GM12878 (cell line): Measurements from ENCODE around the gene C16orf96. TPM values are rescaled to one million over a fixed set of nuclear protein-coding genes. Genes with fewer than 3 reads are reported as not detected.

Source experiments
- ATAC-seq: fragments of 200-7000 bp; cut with Tn5 transposase; 3 replicates; pipeline ENCODE4 v1.9.1; 2020; ENCODE audit warnings: mild to moderate bottlenecking, moderate library complexity
- BruUV-seq: library from RNA; stranded (reverse); fragments of 400-500 nt; replicated peaks from 2 replicates; lab custom pipeline; 2021; lab: Mats Ljungman, UMichigan
- CTCF ChIA-PET: fragments of 300-600 bp; sonication (Branson Sonifier 250); formaldehyde crosslinking; extraction: SDS; loops from one replicate; lab custom pipeline; 2021; ENCODE audit warnings: inconsistent platforms; lab: Yijun Ruan, JAX
- POLR2A ChIA-PET: fragments of 350-600 bp; formaldehyde crosslinking; extraction: SDS; loops from one replicate; lab custom pipeline; 2021; ENCODE audit warnings: inconsistent platforms; lab: Charles Lee
- RAD21 ChIA-PET: fragments of 300-600 bp; sonication (Branson Sonifier 250); formaldehyde crosslinking; loops from one replicate; lab custom pipeline; 2023; ENCODE audit warnings: antibody characterized with exemption; ENCODE audit not compliant: unreplicated experiment; lab: Charles Lee
- SMC1A ChIA-PET: fragments of 300-600 bp; sonication (Branson Sonifier 250); formaldehyde crosslinking; loops from one replicate; lab custom pipeline; 2023; ENCODE audit not compliant: unreplicated experiment, uncharacterized antibody; lab: Charles Lee
- DNase-seq: peaks from one replicate; pipeline ENCODE4 v3.0.0-alpha.2; 2011; ENCODE audit warnings: low read depth, low spot score
- FAIRE-seq: peaks from 3 replicates; lab custom pipeline; 2011; peaks lifted over from hg19 to GRCh38; lab: Jason Lieb, UNC
- H2AFZ ChIP-seq: 2 replicates; pipeline ENCODE4 v1.6.0; 2011; ENCODE audit warnings: low read depth, low read length, control low read depth; ENCODE audit not compliant: control insufficient read depth
- H3K27ac ChIP-seq: 2 replicates; pipeline ENCODE4 v1.5.1; 2011; ENCODE audit warnings: control low read depth; ENCODE audit not compliant: control insufficient read depth, insufficient read depth
- H3K27me3 ChIP-seq, 2 experiments: replicated peaks in 1 of 2; 2 replicates each; pipeline versions ENCODE4 v1.6.0 to v1.6.1; 2011; ENCODE audit warnings: low read length in 1 of 2; ENCODE audit not compliant: control insufficient read depth in 2 of 2, insufficient read depth in 2 of 2
- H3K36me3 ChIP-seq, 2 experiments: 2 replicates each; pipeline ENCODE4 v1.5.1; 2011; ENCODE audit warnings: low read length in 1 of 2; ENCODE audit not compliant: control insufficient read depth in 2 of 2, insufficient read depth in 2 of 2
- H3K4me1 ChIP-seq: 2 replicates; pipeline ENCODE4 v1.6.1; 2011; ENCODE audit warnings: mild to moderate bottlenecking, low read length, moderate library complexity, mixed read lengths; ENCODE audit not compliant: control insufficient read depth, insufficient read depth
- H3K4me2 ChIP-seq: 2 replicates; pipeline ENCODE4 v1.6.0; 2011; ENCODE audit warnings: control low read depth; ENCODE audit not compliant: control insufficient read depth, insufficient read depth
- H3K4me3 ChIP-seq: fragments of 200-600 bp; sonication (generic); 2 replicates; pipeline ENCODE4 v1.5.1; 2016
- H3K79me2 ChIP-seq: 2 replicates; pipeline ENCODE4 v1.6.0; 2011; ENCODE audit warnings: low read length; ENCODE audit not compliant: control insufficient read depth, insufficient read depth
- H3K9ac ChIP-seq: 2 replicates; pipeline ENCODE4 v1.8.0; 2011; ENCODE audit warnings: low read length, control low read depth, mixed read lengths; ENCODE audit not compliant: control insufficient read depth, insufficient read depth
- H3K9me3 ChIP-seq: replicated peaks from 3 replicates; pipeline ENCODE4 v1.5.1; 2011; ENCODE audit warnings: mild to moderate bottlenecking, low read length; ENCODE audit not compliant: control insufficient read depth, insufficient read depth
- H4K20me1 ChIP-seq: 2 replicates; pipeline ENCODE4 v1.6.0; 2011; ENCODE audit not compliant: control insufficient read depth, insufficient read depth
- ASH2L ChIP-seq: fragments of 300-600, 200-600 bp; sonication (generic); IDR thresholded peaks from 2 replicates; pipeline ENCODE4 v1.6.1; 2017; ENCODE audit warnings: low read depth, mild to moderate bottlenecking, borderline replicate concordance
- CBX5 ChIP-seq: sonication (generic); IDR thresholded peaks from 2 replicates; pipeline ENCODE4 v1.6.1; 2016; ENCODE audit warnings: low read depth, moderate library complexity, mild to moderate bottlenecking, inconsistent platforms
- EGR1 ChIP-seq, 2 experiments: IDR thresholded peaks; 1 replicate in 1 of 2; 2 replicates in 1 of 2; pipeline ENCODE4 v1.6.1; 2011 to 2012; ENCODE audit warnings: low read depth in 2 of 2, low read length in 2 of 2, borderline replicate concordance in 1 of 2, mild to moderate bottlenecking in 1 of 2, moderate library complexity in 1 of 2
- LARP7 ChIP-seq: fragments of 450-650 bp; IDR thresholded peaks from 2 replicates; pipeline ENCODE4 v1.6.1; 2017; ENCODE audit warnings: mild to moderate bottlenecking
- MXI1 ChIP-seq: fragments of 150-350 bp; IDR thresholded peaks from 2 replicates; pipeline ENCODE4 v1.6.1; 2011; ENCODE audit warnings: low read depth, mild to moderate bottlenecking, inconsistent platforms, low read length, improper control_type of control experiment
- NR2C1 ChIP-seq: fragments of 450-650 bp; IDR thresholded peaks from 2 replicates; pipeline ENCODE4 v1.6.1; 2017; ENCODE audit warnings: antibody characterized with exemption, mild to moderate bottlenecking, moderate library complexity
- POLR2AphosphoS5 ChIP-seq: IDR thresholded peaks from 2 replicates; pipeline ENCODE4 v1.6.1; 2011; ENCODE audit warnings: mild to moderate bottlenecking, low read length, inconsistent platforms
- RUNX3 ChIP-seq: IDR thresholded peaks from 2 replicates; pipeline ENCODE4 v1.6.1; 2012; ENCODE audit warnings: low read length, inconsistent platforms
- SMAD1 ChIP-seq: fragments of 450-650 bp; IDR thresholded peaks from 2 replicates; pipeline ENCODE4 v1.6.1; 2018; ENCODE audit warnings: mild to moderate bottlenecking, low read depth; ENCODE audit not compliant: partially characterized antibody
- SMARCA5 ChIP-seq: fragments of 450-650 bp; IDR thresholded peaks from 2 replicates; pipeline ENCODE4 v1.6.1; 2017; ENCODE audit warnings: mild to moderate bottlenecking
- STAT1 ChIP-seq: fragments of 450-650 bp; conservative IDR thresholded peaks from 2 replicates; pipeline ENCODE4 v1.6.1; 2014; ENCODE audit warnings: antibody characterized with exemption, mild to moderate bottlenecking
- TARDBP ChIP-seq: IDR thresholded peaks from 2 replicates; pipeline ENCODE4 v1.6.1; 2016; ENCODE audit warnings: borderline replicate concordance
- TCF3 ChIP-seq: IDR thresholded peaks from 2 replicates; pipeline ENCODE4 v1.6.1; 2012; ENCODE audit warnings: low read depth, mild to moderate bottlenecking, low read length, borderline replicate concordance; ENCODE audit not compliant: insufficient read depth
- WGBS: methylation state at CpG from one replicate; pipeline ENCODE4 v1.1.6; 2016; ENCODE audit warnings: low lambda C conversion rate; ENCODE audit not compliant: insufficient replicate concordance, insufficient coverage; ENCODE audit errors: missing lambda C conversion rate; 5-methylcytosine and 5-hydroxymethylcytosine counted together
- in situ Hi-C: fragments of 300-500 bp; cut with MboI; formaldehyde crosslinking; loops from 9 replicates; pipeline ENCODE4 v1.14.3; 2018; ENCODE audit warnings: mixed read lengths
- intact Hi-C: fragments of 100-400 bp; cut with micrococcal nuclease; formaldehyde crosslinking; loops from one replicate; pipeline ENCODE4 v1.14.2; 2022; ENCODE audit not compliant: unreplicated experiment
- polyA plus RNA-seq, 11 experiments: library from polyadenylated mRNA; depleted of rRNA in 4 of 11; unstranded in 6 of 11; stranded (reverse) in 5 of 11; fragments of >200 nt; fragmentation: Nextera tagmentation in 4 of 11; fragmentation: Illumina TruSeq in 1 of 11; extraction: Ambion mirVana in 4 of 11; extraction: Trizol in 1 of 11; gene quantifications; 1 replicate in 1 of 11; 2 replicates in 10 of 11; pipeline versions ENCODE4 v1.2.1 to v1.2.3, GENCODE V29; 2011 to 2016; ENCODE audit warnings: inconsistent platforms in 2 of 11, missing spikeins in 2 of 11, low read depth in 1 of 11
- total RNA-seq, 4 experiments: library from RNA; depleted of rRNA in 3 of 4; stranded (reverse); fragments of >200 nt in 3 of 4; fragmentation: Illumina TruSeq in 1 of 4; extraction: Trizol in 1 of 4; gene quantifications; 2 replicates each; pipeline versions ENCODE4 v1.2.1 to v1.2.3, GENCODE V29; 2013 to 2021
- TF ChIP-seq, protein P1 (sequence below): fragments of 450-650 bp; IDR thresholded peaks from 2 replicates; pipeline ENCODE4 v1.6.1; 2017; ENCODE audit warnings: mild to moderate bottlenecking, moderate library complexity
- TF ChIP-seq, protein P2 (sequence below): fragments of 450-650 bp; formaldehyde crosslinking; IDR thresholded peaks from 2 replicates; pipeline ENCODE4 v1.4.0; 2022; ENCODE audit warnings: mild to moderate bottlenecking, moderate library complexity

C16orf96 gene
- total and polyA plus RNA-seq, 10 of the 15 experiments (the other 5 are each of a cell fraction or from before 2014, with no cell fraction given) = 0.01 to 0.08 (median 0.01) TPM; not detected in 7

DNA sequence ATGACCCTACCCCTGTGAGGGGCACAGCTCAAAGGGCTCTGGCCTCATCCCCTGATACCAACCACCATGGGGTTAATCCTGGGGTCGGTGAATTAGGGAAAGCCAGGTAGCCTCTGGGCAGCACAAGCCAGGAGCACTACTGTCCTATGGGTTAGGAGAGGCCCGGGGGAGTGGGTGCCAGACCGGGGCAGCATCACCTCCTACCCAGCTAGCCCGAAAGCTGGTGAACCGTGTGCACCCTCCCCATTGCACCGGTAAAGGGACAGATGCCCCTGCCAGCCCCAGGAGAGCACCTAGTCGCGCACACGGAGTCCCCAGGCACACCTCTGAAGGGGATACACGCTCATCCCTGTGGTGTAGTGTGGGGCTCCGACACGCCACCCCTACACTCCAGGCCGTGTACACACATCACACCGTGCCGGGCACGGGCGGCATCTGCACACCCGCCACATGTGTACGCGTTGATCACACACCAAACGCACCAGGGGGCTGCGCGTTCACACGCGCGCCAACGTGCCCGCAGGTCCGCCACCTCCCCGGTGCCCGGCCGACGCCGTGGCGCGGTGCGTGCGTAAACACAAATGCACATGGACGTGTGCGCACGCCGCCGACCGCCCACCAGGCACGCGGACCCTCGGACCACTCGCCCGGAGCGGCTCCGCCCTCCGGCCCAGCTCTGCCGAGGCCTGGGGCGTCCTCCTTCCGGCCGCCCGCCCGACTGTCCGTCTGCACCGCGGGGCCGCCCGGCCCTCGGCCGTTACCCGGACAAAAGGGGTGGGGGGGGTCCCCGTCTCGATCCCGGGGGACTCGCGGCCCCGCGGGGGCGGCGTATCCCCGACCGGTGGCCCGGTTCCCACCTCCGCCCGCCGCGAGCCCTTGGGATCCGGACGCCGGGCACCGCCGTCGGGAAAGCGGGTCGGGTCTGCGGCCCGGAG lies 57.8 kb downstream of the C16orf96 start:
- peak overlapping the region; percentile 65 for H3K4me2 ChIP-seq
- peak overlapping the region; percentile 88 for H3K27ac ChIP-seq
- H3K9me3 ChIP-seq = no peaks in the 10 kb centered on the region
- CTCF ChIA-PET = interaction anchor here (0.6 to 1.2 kb wide), 4 partner anchors 10 to 185 kb away, joined by 3 read pairs; partner anchors contain the start of gene MGRN1
- 1% methylated on average over 53 of the region's 92 CpGs for whole genome bisulfite sequencing
- DNase-seq = no peak
- intact Hi-C loops (loop anchor here (10.0 kb wide), 3 partner anchors 99 to 191 kb away; partner anchors contain the start of genes DNAJA3 and ROGDI), in situ Hi-C loops (loop anchor here (10.0 kb wide), 1 partner anchor 341 kb away; the partner anchor contains the start of gene SEC14L5)
- peaks cover 20% of the 10 kb centered on the region for H3K4me1 ChIP-seq
- peak overlapping the region; percentile 80 for H3K9ac ChIP-seq
- H3K27me3 ChIP-seq = no peaks in the 10 kb centered on the region
- H3K36me3 ChIP-seq = peaks cover 0 to 7% of the 10 kb centered on the region in 2 experiments; a peak in 2 of 4 replicates
- H4K20me1 ChIP-seq = no peaks in the 10 kb centered on the region
- H2AFZ ChIP-seq = peak overlapping the region; percentile 47
- RAD21 ChIA-PET = no interaction called here
- SMC1A ChIA-PET = no interaction called here
- peak overlapping the region; percentile 72 for H3K4me3 ChIP-seq
- FAIRE-seq = no peak
- POLR2A ChIA-PET = interaction anchor here (0.9 to 1.2 kb wide), 2 partner anchors 10 to 77 kb away, joined by 3 read pairs; no protein-coding TSS in a partner anchor
- BruUV-seq = TSS peak; percentile 55
- peaks cover 31% of the 10 kb centered on the region for H3K79me2 ChIP-seq
- ATAC-seq = peak; percentile 7
- TF ChIP-seq SMARCA5 (peak; percentile 39; the same call in 1 of the 2 replicates), CBX5 (no peak), POLR2AphosphoS5 (peak; percentile 22), MXI1 (peak; percentile 66), ASH2L (no peak), NR2C1 (no peak), TARDBP (no peak), TCF3 (no peak), EGR1 (IDR thresholded peaks at IDR 0.05; ENCODE audit: borderline replicate concordance in 1 of 2, low read depth in 2 of 2, low read length in 2 of 2) (peak; percentile 8 to 41; a peak in 2 of 3 replicates), RUNX3 (no peak), LARP7 (peak; percentile 20; the same call in 1 of the 2 replicates), SMAD1 (no peak), STAT1 (no peak)
- TF ChIP-seq, protein P1, sequence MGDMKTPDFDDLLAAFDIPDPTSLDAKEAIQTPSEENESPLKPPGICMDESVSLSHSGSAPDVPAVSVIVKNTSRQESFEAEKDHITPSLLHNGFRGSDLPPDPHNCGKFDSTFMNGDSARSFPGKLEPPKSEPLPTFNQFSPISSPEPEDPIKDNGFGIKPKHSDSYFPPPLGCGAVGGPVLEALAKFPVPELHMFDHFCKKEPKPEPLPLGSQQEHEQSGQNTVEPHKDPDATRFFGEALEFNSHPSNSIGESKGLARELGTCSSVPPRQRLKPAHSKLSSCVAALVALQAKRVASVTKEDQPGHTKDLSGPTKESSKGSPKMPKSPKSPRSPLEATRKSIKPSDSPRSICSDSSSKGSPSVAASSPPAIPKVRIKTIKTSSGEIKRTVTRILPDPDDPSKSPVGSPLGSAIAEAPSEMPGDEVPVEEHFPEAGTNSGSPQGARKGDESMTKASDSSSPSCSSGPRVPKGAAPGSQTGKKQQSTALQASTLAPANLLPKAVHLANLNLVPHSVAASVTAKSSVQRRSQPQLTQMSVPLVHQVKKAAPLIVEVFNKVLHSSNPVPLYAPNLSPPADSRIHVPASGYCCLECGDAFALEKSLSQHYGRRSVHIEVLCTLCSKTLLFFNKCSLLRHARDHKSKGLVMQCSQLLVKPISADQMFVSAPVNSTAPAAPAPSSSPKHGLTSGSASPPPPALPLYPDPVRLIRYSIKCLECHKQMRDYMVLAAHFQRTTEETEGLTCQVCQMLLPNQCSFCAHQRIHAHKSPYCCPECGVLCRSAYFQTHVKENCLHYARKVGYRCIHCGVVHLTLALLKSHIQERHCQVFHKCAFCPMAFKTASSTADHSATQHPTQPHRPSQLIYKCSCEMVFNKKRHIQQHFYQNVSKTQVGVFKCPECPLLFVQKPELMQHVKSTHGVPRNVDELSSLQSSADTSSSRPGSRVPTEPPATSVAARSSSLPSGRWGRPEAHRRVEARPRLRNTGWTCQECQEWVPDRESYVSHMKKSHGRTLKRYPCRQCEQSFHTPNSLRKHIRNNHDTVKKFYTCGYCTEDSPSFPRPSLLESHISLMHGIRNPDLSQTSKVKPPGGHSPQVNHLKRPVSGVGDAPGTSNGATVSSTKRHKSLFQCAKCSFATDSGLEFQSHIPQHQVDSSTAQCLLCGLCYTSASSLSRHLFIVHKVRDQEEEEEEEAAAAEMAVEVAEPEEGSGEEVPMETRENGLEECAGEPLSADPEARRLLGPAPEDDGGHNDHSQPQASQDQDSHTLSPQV = no peak
- TF ChIP-seq, protein P2, sequence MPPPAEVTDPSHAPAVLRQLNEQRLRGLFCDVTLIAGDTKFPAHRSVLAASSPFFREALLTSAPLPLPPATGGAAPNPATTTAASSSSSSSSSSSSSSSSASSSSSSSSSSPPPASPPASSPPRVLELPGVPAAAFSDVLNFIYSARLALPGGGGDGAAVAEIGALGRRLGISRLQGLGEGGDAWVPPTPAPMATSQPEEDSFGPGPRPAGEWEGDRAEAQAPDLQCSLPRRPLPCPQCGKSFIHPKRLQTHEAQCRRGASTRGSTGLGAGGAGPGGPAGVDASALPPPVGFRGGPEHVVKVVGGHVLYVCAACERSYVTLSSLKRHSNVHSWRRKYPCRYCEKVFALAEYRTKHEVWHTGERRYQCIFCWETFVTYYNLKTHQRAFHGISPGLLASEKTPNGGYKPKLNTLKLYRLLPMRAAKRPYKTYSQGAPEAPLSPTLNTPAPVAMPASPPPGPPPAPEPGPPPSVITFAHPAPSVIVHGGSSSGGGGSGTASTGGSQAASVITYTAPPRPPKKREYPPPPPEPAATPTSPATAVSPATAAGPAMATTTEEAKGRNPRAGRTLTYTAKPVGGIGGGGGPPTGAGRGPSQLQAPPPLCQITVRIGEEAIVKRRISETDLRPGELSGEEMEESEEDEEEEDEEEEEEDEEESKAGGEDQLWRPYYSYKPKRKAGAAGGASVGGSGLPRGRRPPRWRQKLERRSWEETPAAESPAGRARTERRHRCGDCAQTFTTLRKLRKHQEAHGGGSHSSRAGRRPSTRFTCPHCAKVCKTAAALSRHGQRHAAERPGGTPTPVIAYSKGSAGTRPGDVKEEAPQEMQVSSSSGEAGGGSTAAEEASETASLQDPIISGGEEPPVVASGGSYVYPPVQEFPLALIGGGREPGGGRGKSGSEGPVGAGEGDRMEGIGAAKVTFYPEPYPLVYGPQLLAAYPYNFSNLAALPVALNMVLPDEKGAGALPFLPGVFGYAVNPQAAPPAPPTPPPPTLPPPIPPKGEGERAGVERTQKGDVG = no peak
